Uterus (tissue), 4 donors: ENCODE results near the gene POU2F1. TPM values are rescaled to one million over a fixed set of nuclear protein-coding genes. Genes with fewer than 3 reads are reported as not detected.

Experiments
- DNase-seq, 2 donors: peaks; one replicate each; pipeline ENCODE4 v3.0.0-alpha.2; 2019 to 2020
- H3K27ac ChIP-seq, 2 donors: fragments of 200-600 bp; sonication (generic); 1 replicate in 1 of 2; 2 replicates in 1 of 2; pipeline ENCODE4 v1.5.1; 2016 to 2018
- H3K27me3 ChIP-seq, 2 donors: fragments of 200-600 bp; sonication (generic); one replicate each; pipeline ENCODE4 v1.5.1; 2018 to 2019; ENCODE audit warnings: control low read depth in 1 of 2
- H3K36me3 ChIP-seq, 2 donors: fragments of 200-600 bp; sonication (generic); one replicate each; pipeline ENCODE4 v1.5.1; 2019; ENCODE audit warnings: control low read depth in 1 of 2
- H3K4me1 ChIP-seq, 2 donors: fragments of 200-600 bp; sonication (generic); one replicate each; pipeline ENCODE4 v1.5.1; 2018 to 2019; ENCODE audit warnings: control low read depth in 1 of 2
- H3K4me3 ChIP-seq, 2 donors: fragments of 200-600 bp; sonication (generic); 1 replicate in 1 of 2; 2 replicates in 1 of 2; pipeline ENCODE4 v1.5.1; 2018 to 2019; ENCODE audit warnings: mild to moderate bottlenecking in 1 of 2
- H3K9me3 ChIP-seq, 2 donors: fragments of 200-600 bp; sonication (generic); one replicate each; pipeline ENCODE4 v1.5.1; 2019; ENCODE audit warnings: control low read depth in 1 of 2
- CTCF ChIP-seq, 4 experiments: fragments of 200-600 bp in 2 of 4; fragments of 450-650 bp in 2 of 4; sonication (generic) in 2 of 4; IDR thresholded peaks; one replicate each; pipeline ENCODE4 v1.5.1; 2016 to 2019; ENCODE audit warnings: antibody characterized with exemption in 4 of 4, mild to moderate bottlenecking in 2 of 4, moderate library complexity in 1 of 4
- POLR2A ChIP-seq, 2 donors: fragments of 450-650 bp; IDR thresholded peaks; one replicate each; pipeline ENCODE4 v1.6.1; 2016; ENCODE audit warnings: antibody characterized with exemption in 2 of 2, mild to moderate bottlenecking in 1 of 2, moderate library complexity in 1 of 2
- intact Hi-C: fragments of 100-400 bp; cut with DNase I; formaldehyde crosslinking; loops from one replicate; pipeline ENCODE4 v1.15.1; 2023; ENCODE audit warnings: low total_unique reads
- total RNA-seq, 4 donors: library from RNA; depleted of rRNA in 3 of 4; stranded (reverse); fragments of >200 nt in 3 of 4; gene quantifications; one replicate each; pipeline versions ENCODE4 v1.1.0 to v1.2.4, GENCODE V29; 2014 to 2023
- donor health status: DM: yes; HTN: yes; CAD: no.

Gene POU2F1
- total RNA-seq, 4 donors from 2014 or later: 9.7 to 50.8 (median 32.2) TPM

DNA sequence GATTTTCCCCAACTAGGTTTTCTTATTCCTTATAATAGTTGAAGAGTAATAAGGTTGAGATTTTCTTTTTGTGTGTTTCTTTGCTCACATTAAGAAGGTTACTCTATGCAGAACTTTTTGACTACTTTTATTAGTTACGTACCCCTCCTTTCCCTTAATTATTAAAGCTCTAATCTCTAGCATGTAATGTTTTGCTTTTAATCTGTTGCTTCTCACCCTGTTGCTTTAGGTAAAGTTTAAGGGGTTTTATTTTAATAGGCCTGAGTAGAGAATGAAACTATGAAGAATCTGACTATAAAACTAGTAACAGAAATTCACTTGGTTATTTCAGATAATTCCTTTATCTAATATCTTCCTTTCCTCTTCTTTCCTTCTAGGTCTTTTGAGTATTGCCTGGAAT, 53.4 kb downstream of the POU2F1 start:
- Histone ChIP-seq H3K4me1 (no peaks in the 10 kb centered on the region), H3K4me3 (no peak overlapping the region), H3K27me3 (no peaks in the 10 kb centered on the region), H3K9me3 (no peaks in the 10 kb centered on the region), H3K27ac (no peak overlapping the region), H3K36me3 (no peaks in the 10 kb centered on the region)
- no peak for DNase-seq
- intact Hi-C loops: no loop called here
- TF ChIP-seq CTCF (IDR thresholded peaks at IDR 0.05): no peak
- TF ChIP-seq POLR2A (IDR thresholded peaks at IDR 0.05): no peak

GRCh38 chr1:167276969-167277368, 56.3 kb downstream of the POU2F1 start:
- no peak for DNase-seq
- H3K27ac ChIP-seq: no peak overlapping the region
- no peak overlapping the region for H3K4me3 ChIP-seq
- no peak for TF ChIP-seq CTCF (IDR thresholded peaks at IDR 0.05)
- TF ChIP-seq POLR2A (IDR thresholded peaks at IDR 0.05): no peak
- intact Hi-C loops: no loop called here
- H3K27me3 ChIP-seq: no peaks in the 10 kb centered on the region
- H3K9me3 ChIP-seq: no peaks in the 10 kb centered on the region
- H3K4me1 ChIP-seq: no peaks in the 10 kb centered on the region
- H3K36me3 ChIP-seq: no peaks in the 10 kb centered on the region

- Histone ChIP-seq H3K27ac (no peak overlapping the region), H3K36me3 (no peaks in the 10 kb centered on the region), H3K4me3 (no peak overlapping the region), H3K9me3 (no peaks in the 10 kb centered on the region), H3K4me1 (no peaks in the 10 kb centered on the region), H3K27me3 (no peaks in the 10 kb centered on the region)
- DNase-seq: no peak
- no peak for TF ChIP-seq CTCF (IDR thresholded peaks at IDR 0.05)
- TF ChIP-seq POLR2A (IDR thresholded peaks at IDR 0.05): no peak
- intact Hi-C loops: no loop called here
Measured at GRCh38 chr1:167278497-167278896, 57.8 kb downstream of the POU2F1 start.

- no peak overlapping the region for H3K27ac ChIP-seq
- intact Hi-C loops: no loop called here
- no peak for DNase-seq
Measured at GRCh38 chr1:167280912-167281311, 60.2 kb downstream of the POU2F1 start.

More at GRCh38 chr1:167280912-167281311, 60.2 kb downstream of the POU2F1 start:
- Histone ChIP-seq H3K36me3 (no peaks in the 10 kb centered on the region), H3K4me1 (no peaks in the 10 kb centered on the region), H3K4me3 (no peak overlapping the region), H3K27me3 (no peaks in the 10 kb centered on the region), H3K9me3 (no peaks in the 10 kb centered on the region)
- TF ChIP-seq CTCF (IDR thresholded peaks at IDR 0.05): no peak
- TF ChIP-seq POLR2A (IDR thresholded peaks at IDR 0.05): no peak
